K562 (cell line): Measurements from ENCODE around the gene POU2F1. TPM values are rescaled to one million over a fixed set of nuclear protein-coding genes. Genes with fewer than 3 reads are reported as not detected.

ENCODE experiments used
- ATAC-seq: fragments of 200-7000 bp; cut with Tn5 transposase; 3 replicates; pipeline ENCODE4 v1.9.1; 2020; ENCODE audit warnings: moderate library complexity
- BruUV-seq: library from RNA; stranded (reverse); fragments of 400-500 nt; replicated peaks from 2 replicates; lab custom pipeline; 2021; lab: Mats Ljungman, UMichigan
- CTCF ChIA-PET: fragments of 300-600 bp; formaldehyde crosslinking; extraction: SDS; loops from one replicate; lab custom pipeline; 2021; ENCODE audit warnings: low intra/inter-chr PET ratio; lab: Yijun Ruan, JAX
- POLR2A ChIA-PET: fragments of 300-600, 350-650 bp; sonication (Branson Sonifier 250); formaldehyde crosslinking; extraction: SDS; loops from one replicate; lab custom pipeline; 2021; ENCODE audit warnings: antibody characterized with exemption, inconsistent platforms; lab: Yijun Ruan, JAX
- DNase-seq, 4 experiments: peaks; one replicate each; pipeline versions ENCODE4 v3.0.0 to v3.0.0-alpha.2; 2011 to 2018; ENCODE audit warnings: low spot score in 3 of 4, mixed read lengths in 3 of 4; ENCODE audit errors: extremely low read depth in 1 of 4
- FAIRE-seq: peaks from 2 replicates; lab custom pipeline; 2011; peaks lifted over from hg19 to GRCh38; lab: Jason Lieb, UNC
- H2AFZ ChIP-seq: 2 replicates; pipeline ENCODE4 v1.6.0; 2011; ENCODE audit warnings: low read depth, low read length, control low read depth, inconsistent platforms
- H3K27ac ChIP-seq: fragments of 200-600 bp; 3 replicates; pipeline ENCODE4 v1.8.0; 2011; ENCODE audit warnings: low read depth, mild to moderate bottlenecking, control low read depth, inconsistent platforms, low read length, moderate library complexity, mixed read lengths; ENCODE audit errors: extremely low read depth
- H3K27me3 ChIP-seq, 2 experiments: fragments of 300-600 bp in 1 of 2; 2 replicates in 1 of 2; 3 replicates in 1 of 2; pipeline versions ENCODE4 v1.6.0 to v1.8.0; 2011; ENCODE audit warnings: inconsistent platforms in 2 of 2, low read length in 2 of 2, mild to moderate bottlenecking in 1 of 2, mixed read lengths in 1 of 2, moderate library complexity in 1 of 2; ENCODE audit not compliant: control insufficient read depth in 2 of 2, insufficient read depth in 2 of 2
- H3K36me3 ChIP-seq: fragments of 300-600 bp; 3 replicates; pipeline ENCODE4 v1.8.0; 2011; ENCODE audit warnings: mild to moderate bottlenecking, low read length, inconsistent platforms; ENCODE audit not compliant: control insufficient read depth, insufficient read depth
- H3K4me1 ChIP-seq, 2 experiments: fragments of 200-600 bp in 1 of 2; replicated peaks in 1 of 2; 2 replicates in 1 of 2; 3 replicates in 1 of 2; pipeline versions ENCODE4 v1.5.1 to v1.8.0; 2011; ENCODE audit warnings: inconsistent platforms in 2 of 2, low read length in 2 of 2, mild to moderate bottlenecking in 1 of 2, mixed read lengths in 1 of 2, moderate library complexity in 1 of 2; ENCODE audit not compliant: control insufficient read depth in 2 of 2, insufficient read depth in 2 of 2
- H3K4me2 ChIP-seq: 2 replicates; pipeline ENCODE4 v1.6.1; 2011; ENCODE audit warnings: low read length, control low read depth, inconsistent platforms, mixed read lengths; ENCODE audit not compliant: insufficient read depth
- H3K4me3 ChIP-seq: fragments of 200-600 bp; sonication (generic), shearing (Covaris generic); 2 replicates; pipeline ENCODE4 v1.5.1; 2016; ENCODE audit warnings: control low read depth, inconsistent platforms
- H3K79me2 ChIP-seq: fragments of 200-600 bp; 3 replicates; pipeline ENCODE4 v1.8.0; 2011; ENCODE audit warnings: low read length, inconsistent platforms; ENCODE audit not compliant: control insufficient read depth, insufficient read depth
- H3K9ac ChIP-seq, 2 experiments: 2 replicates each; pipeline versions ENCODE4 v1.6.0 to v1.6.1; 2011; ENCODE audit warnings: low read depth in 2 of 2, low read length in 2 of 2, control low read depth in 1 of 2, inconsistent platforms in 1 of 2, mild to moderate bottlenecking in 1 of 2, mixed read lengths in 1 of 2; ENCODE audit not compliant: insufficient read depth in 1 of 2
- H3K9me1 ChIP-seq: one replicate; pipeline ENCODE4 v1.6.0; 2011; ENCODE audit warnings: inconsistent platforms, mild to moderate bottlenecking, low read length, moderate library complexity; ENCODE audit not compliant: control insufficient read depth, insufficient read depth
- H3K9me3 ChIP-seq: replicated peaks from 2 replicates; pipeline ENCODE4 v1.5.1; 2011; ENCODE audit warnings: low read depth, low read length, inconsistent platforms; ENCODE audit not compliant: control insufficient read depth, insufficient read depth
- H4K20me1 ChIP-seq: replicated peaks from 2 replicates; pipeline ENCODE4 v1.6.1; 2011; ENCODE audit warnings: low read length, inconsistent platforms, mixed read lengths; ENCODE audit not compliant: control insufficient read depth, insufficient read depth
- CC2D1A ChIP-seq: fragments of 450-650 bp; IDR thresholded peaks from 2 replicates; pipeline ENCODE4 v1.6.1; 2017; ENCODE audit warnings: mild to moderate bottlenecking
- ETV6 ChIP-seq, 3 experiments: fragments of 150-350 bp in 1 of 3; sonication (generic) in 1 of 3; formaldehyde crosslinking in 1 of 3; IDR thresholded peaks; 2 replicates each; pipeline versions ENCODE4 v1.6.1 to v1.8.0; 2014 to 2022; ENCODE audit warnings: borderline replicate concordance in 2 of 3, low read depth in 2 of 3, antibody characterized with exemption in 1 of 3, low read length in 1 of 3, mild to moderate bottlenecking in 1 of 3, missing genetic modification reagents in 1 of 3
- KLF6 ChIP-seq: fragments of 250-450 bp; sonication (Bioruptor Pico); IDR thresholded peaks from 2 replicates; pipeline ENCODE4 v1.4.0; 2020; ENCODE audit warnings: mild to moderate bottlenecking, moderate library complexity, borderline replicate concordance
- POLR2AphosphoS2 ChIP-seq: IDR thresholded peaks from 2 replicates; pipeline ENCODE4 v1.6.1; 2012; ENCODE audit warnings: low read length, improper control_type of control experiment
- RAD21 ChIP-seq, 2 experiments: fragments of 250-450 bp in 1 of 2; fragments of 450-650 bp in 1 of 2; sonication (Bioruptor Pico) in 1 of 2; formaldehyde crosslinking in 1 of 2; IDR thresholded peaks in 1 of 2; conservative IDR thresholded peaks in 1 of 2; 2 replicates each; pipeline versions ENCODE4 v1.4.0 to v1.8.0; 2020 to 2022; ENCODE audit warnings: mild to moderate bottlenecking in 2 of 2, moderate library complexity in 1 of 2
- SOX6 ChIP-seq: fragments of 450-650 bp; IDR thresholded peaks from 2 replicates; pipeline ENCODE4 v1.6.1; 2014; ENCODE audit warnings: mild to moderate bottlenecking
- STAT5B ChIP-seq: fragments of 250-450 bp; sonication (Bioruptor Pico); IDR thresholded peaks from 2 replicates; pipeline ENCODE4 v1.8.0; 2021; ENCODE audit warnings: mild to moderate bottlenecking, inconsistent platforms
- SUPT5H ChIP-seq: fragments of 450-650 bp; IDR thresholded peaks from 2 replicates; pipeline ENCODE4 v1.6.1; 2016
- ZNF407 ChIP-seq: fragments of 450-650 bp; IDR thresholded peaks from 2 replicates; pipeline ENCODE4 v1.6.1; 2016; ENCODE audit warnings: low read depth
- ZNF785 ChIP-seq: fragments of 250-450 bp; sonication (Bioruptor Pico); IDR thresholded peaks from 2 replicates; pipeline ENCODE4 v1.4.0; 2020; ENCODE audit warnings: mild to moderate bottlenecking
- WGBS: fragments of 100-300 bp; shearing (Covaris generic); methylation state at CpG from one replicate; pipeline ENCODE4 v1.1.6; 2016; ENCODE audit warnings: low coverage, mixed read lengths; ENCODE audit not compliant: insufficient coverage; ENCODE audit errors: missing lambda C conversion rate; 5-methylcytosine and 5-hydroxymethylcytosine counted together
- in situ Hi-C: fragments of 300-500 bp; cut with MboI; formaldehyde crosslinking; loops from 4 replicates; pipeline ENCODE4 v1.15.0; 2018; ENCODE audit warnings: inconsistent platforms, mixed read lengths
- intact Hi-C: fragments of 100-400 bp; cut with micrococcal nuclease; formaldehyde crosslinking; loops from 2 replicates; pipeline ENCODE4 v1.14.2; 2022
- polyA plus RNA-seq, 8 experiments: library from polyadenylated mRNA; depleted of rRNA in 4 of 8; stranded (reverse) in 5 of 8; unstranded in 3 of 8; fragments of >200 nt; fragmentation: Nextera tagmentation in 2 of 8; fragmentation: Illumina TruSeq in 1 of 8; extraction: Ambion mirVana in 2 of 8; extraction: Trizol in 1 of 8; gene quantifications; 2 replicates each; pipeline versions ENCODE4 v1.2.1 to v1.2.3, GENCODE V29; 2011 to 2014; ENCODE audit warnings: inconsistent platforms in 1 of 8, missing spikeins in 1 of 8
- total RNA-seq, 7 experiments: library from RNA; depleted of rRNA in 6 of 7; stranded (reverse); fragments of >200 nt in 6 of 7; fragmentation: Illumina TruSeq in 2 of 7; extraction: Trizol in 2 of 7; gene quantifications; 2 replicates each; pipeline versions ENCODE4 v1.2.1 to v1.2.3, GENCODE V29; 2011 to 2021; ENCODE audit warnings: low replicate concordance in 1 of 7
- TF ChIP-seq, protein P1 (sequence below): sonication (generic); formaldehyde crosslinking; IDR thresholded peaks from 2 replicates; pipeline ENCODE4 v1.8.1; 2023; ENCODE audit warnings: mild to moderate bottlenecking, missing genetic modification reagents

POU2F1 gene
- total and polyA plus RNA-seq, 9 of the 15 experiments (the other 6 are each of a cell fraction or from before 2014, with no cell fraction given) = 2.6 to 22.3 (median 8.8) TPM

DNA sequence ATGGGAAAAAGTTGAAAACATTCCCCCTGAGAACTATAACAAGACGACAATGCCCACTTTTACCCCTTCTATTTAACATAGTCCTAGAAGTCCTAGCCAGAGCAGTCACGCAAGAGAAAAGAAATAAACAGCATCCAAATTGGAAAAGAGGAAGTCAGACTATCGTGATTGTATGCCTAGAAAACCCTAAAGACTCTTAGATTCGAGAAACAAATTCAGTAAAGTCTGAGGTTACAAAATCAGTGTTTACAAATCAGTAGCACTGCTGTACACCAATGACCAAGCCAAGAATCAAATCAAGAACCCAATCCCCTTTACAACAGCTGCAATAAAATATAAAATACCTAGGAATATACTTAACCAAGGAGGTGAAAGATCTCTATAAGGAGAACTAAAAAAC, 72.4 kb downstream of the POU2F1 start (continued):
- TF ChIP-seq ZNF785 (CRISPR knock-in tag) = no peak
- TF ChIP-seq, protein P1, sequence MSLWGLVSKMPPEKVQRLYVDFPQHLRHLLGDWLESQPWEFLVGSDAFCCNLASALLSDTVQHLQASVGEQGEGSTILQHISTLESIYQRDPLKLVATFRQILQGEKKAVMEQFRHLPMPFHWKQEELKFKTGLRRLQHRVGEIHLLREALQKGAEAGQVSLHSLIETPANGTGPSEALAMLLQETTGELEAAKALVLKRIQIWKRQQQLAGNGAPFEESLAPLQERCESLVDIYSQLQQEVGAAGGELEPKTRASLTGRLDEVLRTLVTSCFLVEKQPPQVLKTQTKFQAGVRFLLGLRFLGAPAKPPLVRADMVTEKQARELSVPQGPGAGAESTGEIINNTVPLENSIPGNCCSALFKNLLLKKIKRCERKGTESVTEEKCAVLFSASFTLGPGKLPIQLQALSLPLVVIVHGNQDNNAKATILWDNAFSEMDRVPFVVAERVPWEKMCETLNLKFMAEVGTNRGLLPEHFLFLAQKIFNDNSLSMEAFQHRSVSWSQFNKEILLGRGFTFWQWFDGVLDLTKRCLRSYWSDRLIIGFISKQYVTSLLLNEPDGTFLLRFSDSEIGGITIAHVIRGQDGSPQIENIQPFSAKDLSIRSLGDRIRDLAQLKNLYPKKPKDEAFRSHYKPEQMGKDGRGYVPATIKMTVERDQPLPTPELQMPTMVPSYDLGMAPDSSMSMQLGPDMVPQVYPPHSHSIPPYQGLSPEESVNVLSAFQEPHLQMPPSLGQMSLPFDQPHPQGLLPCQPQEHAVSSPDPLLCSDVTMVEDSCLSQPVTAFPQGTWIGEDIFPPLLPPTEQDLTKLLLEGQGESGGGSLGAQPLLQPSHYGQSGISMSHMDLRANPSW (CRISPR knock-in tag) = no peak

GRCh38 chr1:167294528-167294927, 73.8 kb downstream of the POU2F1 start:
- ATAC-seq = no peak
- H3K27ac ChIP-seq = no peak overlapping the region
- intact Hi-C loops = no loop called here
- no peaks in the 10 kb centered on the region for H3K9me3 ChIP-seq
- H3K9ac ChIP-seq = no peak overlapping the region
- no peak overlapping the region for H2AFZ ChIP-seq
- no peak overlapping the region for H3K4me2 ChIP-seq
- ChIA-PET POLR2A (interaction anchor here (0.8 to 2.3 kb wide), 2 partner anchors 14 to 17 kb away, joined by 3 to 7 read pairs; no protein-coding TSS in a partner anchor), CTCF (no interaction called here)
- no peaks in the 10 kb centered on the region for H3K27me3 ChIP-seq
- peaks cover 28% of the 10 kb centered on the region; the same call in 1 of the 3 replicates for H3K79me2 ChIP-seq
- WGBS = 40% methylated on average over 2 of the region's 2 CpGs
- BruUV-seq = no TSS peak
- no peaks in the 10 kb centered on the region for H3K9me1 ChIP-seq
- H4K20me1 ChIP-seq = no peaks in the 10 kb centered on the region
- FAIRE-seq = no peak
- H3K4me1 ChIP-seq = peaks cover 0 to 6% of the 10 kb centered on the region in 2 experiments; a peak in 1 of 5 replicates
- no peak for DNase-seq
- H3K36me3 ChIP-seq = no peaks in the 10 kb centered on the region
- H3K4me3 ChIP-seq = no peak overlapping the region
- in situ Hi-C loops = no loop called here
- TF ChIP-seq ETV6 (IDR thresholded peaks at IDR 0.05; ENCODE audit: borderline replicate concordance in 1 of 2, low read depth in 2 of 2, low read length in 1 of 2) = no peak
- TF ChIP-seq ETV6 (CRISPR knock-in tag; IDR thresholded peaks at IDR 0.05; ENCODE audit: borderline replicate concordance) = no peak
- TF ChIP-seq SOX6 = no peak
- no peak for TF ChIP-seq ZNF407
- no peak for TF ChIP-seq STAT5B (CRISPR knock-in tag)
- no peak for TF ChIP-seq SUPT5H
- TF ChIP-seq KLF6 (CRISPR knock-in tag) = no peak
- TF ChIP-seq CC2D1A = no peak
- TF ChIP-seq POLR2AphosphoS2 = no peak
- no peak for TF ChIP-seq RAD21 (CRISPR knock-in tag; conservative IDR thresholded peaks at IDR 0.05 in 1 of 2, IDR thresholded peaks at IDR 0.05 in 1 of 2)
